Hippocampal formation (tissue), 2 donors: ENCODE results near the gene KLHL41.
"Not testable (repeated sequence)": the region's sequence is repeated elsewhere in the genome, so short reads cannot be mapped to it uniquely, and the experiment has no call there.

Experiments
- DNase-seq, 2 donors: peaks; one replicate each; lab custom pipeline; 2025; lab: John Stamatoyannopoulos, UW

The KLHL41 gene

DNA sequence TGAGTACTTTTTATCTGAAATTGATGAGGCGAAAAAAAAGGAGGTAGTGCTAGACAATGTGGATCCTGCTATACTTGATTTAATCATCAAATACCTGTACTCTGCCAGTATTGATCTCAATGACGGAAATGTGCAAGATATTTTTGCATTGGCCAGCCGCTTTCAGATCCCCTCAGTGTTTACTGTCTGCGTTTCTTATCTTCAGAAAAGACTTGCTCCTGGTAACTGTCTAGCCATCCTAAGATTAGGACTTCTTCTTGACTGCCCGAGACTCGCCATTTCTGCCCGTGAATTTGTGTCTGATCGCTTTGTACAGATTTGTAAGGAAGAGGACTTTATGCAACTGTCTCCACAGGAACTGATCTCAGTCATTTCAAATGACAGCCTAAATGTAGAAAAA, 453 bp downstream of the KLHL41 start:
- no peak for DNase-seq

DNA sequence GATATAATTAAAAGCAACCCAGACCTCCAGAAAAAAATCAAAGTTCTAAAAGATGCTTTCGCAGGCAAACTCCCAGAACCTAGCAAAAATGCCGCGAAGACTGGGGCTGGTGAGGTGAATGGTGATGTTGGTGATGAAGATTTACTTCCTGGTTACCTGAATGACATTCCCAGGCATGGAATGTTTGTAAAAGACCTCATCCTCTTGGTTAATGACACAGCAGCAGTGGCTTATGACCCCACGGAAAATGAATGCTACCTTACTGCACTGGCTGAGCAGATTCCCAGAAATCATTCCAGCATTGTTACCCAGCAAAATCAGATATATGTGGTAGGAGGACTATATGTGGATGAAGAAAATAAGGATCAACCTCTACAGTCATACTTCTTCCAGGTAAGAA, 994 bp downstream of the KLHL41 start:
- no peak for DNase-seq

DNA sequence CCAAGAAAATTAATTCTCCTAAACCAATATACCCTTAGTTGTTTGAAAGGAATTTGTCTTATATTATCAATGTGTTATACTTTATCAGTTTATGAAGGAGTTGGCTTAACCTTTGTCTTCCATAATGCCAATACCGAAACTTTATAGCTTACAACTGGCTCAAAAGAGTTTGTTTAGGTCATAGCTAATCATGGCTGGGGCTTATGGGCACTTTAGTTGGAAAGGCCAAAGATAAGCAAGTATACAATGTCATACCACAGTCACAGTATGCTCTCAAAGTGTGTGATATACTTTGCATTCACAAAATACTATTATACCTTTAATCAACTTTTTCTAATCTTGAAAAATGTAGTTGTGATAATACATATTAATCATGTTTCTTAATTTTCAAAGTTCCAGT, 2.3 kb downstream of the KLHL41 start:
- no peak for DNase-seq

DNA sequence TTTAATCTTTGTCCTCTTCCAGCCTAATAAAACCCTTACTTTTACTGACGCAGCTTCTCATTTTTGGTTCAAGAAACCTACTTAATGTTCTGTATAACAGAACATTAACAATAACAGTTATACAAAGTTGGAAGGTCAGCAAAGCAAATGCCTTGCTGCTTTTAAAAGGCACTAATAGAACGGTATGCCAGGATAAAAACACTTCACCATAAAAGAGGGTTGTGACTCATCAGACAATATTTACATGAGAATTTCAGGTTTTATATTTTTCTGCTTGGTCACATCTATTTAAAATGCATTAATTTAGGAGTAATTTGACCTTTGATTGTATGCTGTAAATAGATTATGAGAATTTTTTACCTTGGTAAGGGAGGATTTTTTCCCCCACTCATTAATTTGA, 3.0 kb downstream of the KLHL41 start:
- no peak for DNase-seq

DNA sequence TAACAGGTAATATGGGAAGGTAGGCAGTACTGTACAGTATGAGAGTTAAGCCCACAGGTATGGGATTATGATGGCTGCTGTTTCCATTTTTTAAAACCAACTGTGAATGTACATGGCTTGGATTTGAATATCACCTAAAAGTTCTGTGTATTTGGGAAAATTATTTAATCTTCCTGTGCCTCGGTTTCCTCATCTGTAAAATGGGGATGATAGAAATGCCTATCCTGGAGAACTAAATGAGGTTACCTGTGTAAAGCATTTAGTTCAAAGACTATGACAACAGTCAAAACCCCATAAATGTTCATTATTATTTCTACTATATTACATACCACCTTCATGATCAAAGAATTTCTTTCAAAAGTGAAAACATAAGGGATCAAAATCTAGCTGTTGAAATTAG, 3.6 kb downstream of the KLHL41 start:
- DNase-seq: no peak

DNA sequence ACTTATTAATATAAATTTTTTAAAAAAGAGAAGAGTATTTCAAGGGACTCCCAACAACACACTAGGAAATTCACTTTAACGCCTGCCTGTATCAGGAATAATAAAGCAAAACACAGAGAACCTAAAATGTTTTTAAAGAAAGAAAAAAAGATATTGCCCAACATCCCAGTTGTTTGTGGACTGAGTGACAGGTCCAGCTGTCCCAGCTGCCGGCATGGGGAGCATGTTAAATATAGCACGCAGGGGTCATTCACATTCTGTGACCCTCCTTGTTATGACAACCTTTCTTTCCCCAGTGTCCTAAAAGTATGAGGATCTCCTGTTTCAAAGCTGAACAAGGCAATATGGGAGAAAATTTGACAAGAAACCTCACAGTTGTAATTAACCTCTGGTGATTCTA, 4.4 kb downstream of the KLHL41 start:
- no peak for DNase-seq

DNA sequence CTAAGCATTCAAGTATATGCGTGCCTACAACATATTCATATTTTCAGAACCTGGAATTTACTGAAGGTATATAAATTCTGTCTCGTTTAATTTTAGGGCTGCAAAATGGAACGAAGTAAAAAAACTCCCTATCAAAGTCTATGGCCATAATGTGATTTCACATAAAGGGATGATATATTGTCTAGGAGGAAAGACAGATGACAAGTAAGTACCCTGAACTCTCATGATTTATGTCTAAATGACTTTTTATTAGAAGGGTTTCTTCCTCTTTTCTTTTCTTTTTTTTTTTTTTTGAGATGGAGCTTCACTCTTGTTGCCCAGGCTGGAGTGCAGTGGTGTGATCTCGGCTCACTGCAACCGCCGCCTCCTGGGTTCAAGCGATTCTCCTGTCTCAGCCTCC, 5.3 kb downstream of the KLHL41 start:
- DNase-seq: not testable (repeated sequence)

DNA sequence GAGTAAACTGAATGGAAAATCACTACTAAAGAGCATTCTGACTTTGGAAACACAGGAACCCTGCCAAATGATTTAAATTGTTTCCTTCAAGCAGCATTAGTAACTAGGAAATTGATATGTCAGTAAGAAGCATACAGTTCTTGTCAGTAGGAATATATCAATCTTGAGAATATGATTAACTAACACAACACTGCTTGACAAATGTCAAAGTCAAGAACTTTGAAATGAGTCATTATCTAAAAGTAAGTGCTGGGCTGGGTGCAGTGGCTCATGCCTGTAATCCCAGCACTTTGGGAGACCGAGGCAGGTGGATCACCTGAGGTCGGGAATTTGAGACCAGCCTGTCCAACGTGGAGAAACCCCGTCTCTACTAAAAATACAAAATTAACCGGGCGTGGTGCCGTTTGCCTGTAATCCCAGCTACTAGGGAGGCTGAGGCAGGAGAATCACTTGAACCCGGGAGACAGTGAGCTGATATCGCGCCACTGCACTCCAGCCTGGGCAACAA, 7.0 kb downstream of the KLHL41 start:
- not testable (repeated sequence) for DNase-seq

DNA sequence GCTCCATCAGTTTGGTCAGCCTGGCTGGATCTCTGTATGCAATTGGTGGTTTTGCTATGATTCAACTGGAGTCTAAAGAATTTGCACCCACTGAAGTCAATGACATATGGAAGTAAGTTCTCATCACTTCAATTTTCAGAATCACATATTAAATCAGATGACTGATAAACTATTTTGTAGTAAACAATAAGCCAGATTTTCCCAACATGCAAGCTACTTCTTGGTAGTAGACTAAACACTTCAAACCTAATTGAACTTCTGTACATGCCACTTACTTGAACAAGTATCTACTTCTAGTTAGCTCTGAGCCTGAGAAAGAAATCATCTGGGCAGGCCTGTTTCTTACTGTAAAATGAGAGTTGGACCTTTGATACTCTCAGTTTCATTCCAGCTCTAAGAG, 11.4 kb downstream of the KLHL41 start:
- DNase-seq: no peak

DNA sequence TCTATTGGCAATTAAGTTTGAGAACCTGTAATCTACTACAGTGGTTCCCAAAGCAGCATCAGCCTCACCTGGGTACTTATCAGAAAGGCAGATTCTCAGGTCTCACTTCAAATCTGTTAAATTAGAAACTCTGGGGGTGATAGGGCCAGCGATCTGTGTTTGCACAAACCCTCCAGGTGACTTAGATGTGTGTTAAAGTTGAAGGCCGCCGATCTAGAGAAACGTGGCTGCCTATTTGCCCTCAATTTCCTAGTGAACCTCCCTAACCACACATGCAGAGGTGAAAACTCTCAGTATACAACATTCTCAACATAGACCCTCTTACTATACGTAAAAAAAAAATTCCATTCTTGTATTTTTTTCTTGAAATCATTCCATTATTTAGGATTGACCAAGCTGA, 14.2 kb downstream of the KLHL41 start:
- no peak for DNase-seq

DNA sequence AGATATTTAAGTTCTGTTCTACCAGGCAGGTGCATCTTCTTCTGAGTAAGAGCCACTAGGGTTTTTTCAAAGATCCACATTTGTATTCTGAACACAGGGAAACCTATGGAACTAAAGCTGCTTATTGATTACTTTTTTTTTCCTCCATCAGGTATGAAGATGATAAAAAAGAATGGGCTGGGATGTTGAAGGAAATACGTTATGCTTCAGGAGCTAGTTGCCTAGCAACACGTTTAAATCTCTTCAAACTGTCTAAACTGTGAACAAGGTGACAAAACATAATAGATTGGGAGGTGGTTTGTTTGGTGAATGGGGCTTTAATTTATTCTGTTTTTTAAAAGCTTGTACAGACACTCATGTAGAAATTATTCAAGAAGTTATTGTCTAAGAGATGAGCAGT, 15.9 kb downstream of the KLHL41 start:
- no peak for DNase-seq

DNA sequence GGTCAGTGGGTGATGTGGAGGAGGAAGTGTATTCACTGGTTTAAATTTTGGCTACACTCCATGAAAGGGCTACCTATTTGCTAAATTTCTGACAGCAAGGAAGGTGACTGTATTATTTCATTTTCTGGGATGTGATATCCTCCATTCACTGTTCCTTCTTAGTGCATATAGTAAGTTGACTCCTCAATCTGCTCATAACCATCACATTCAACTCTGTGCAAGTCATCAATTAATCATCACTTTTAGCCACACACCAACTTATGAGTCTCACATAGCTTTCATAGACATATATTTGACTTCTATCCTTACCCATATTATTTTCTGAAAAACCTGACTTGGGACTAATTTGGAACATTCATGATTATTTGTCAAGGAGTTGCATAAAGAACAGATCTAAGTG, 16.9 kb downstream of the KLHL41 start:
- no peak for DNase-seq

DNA sequence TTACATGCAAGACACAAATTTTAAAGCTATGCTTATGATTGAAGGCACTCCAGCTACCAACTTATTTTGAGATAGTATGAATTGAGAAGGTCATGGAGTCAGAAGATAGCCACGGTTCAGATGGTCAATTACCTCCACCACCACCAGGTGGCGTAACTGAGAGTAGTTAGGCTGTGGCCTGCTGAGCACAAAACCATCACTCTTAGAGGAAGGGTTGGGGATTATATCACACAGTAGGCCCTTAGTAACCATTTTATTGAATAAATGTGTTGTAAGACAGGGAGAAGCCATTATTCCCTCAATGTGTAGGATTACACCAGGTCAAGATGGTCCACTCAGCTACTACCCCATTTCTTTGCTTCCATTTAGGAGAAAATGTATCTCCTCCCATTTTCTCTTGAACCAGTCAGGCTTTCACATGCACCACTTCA, 18.8 kb downstream of the KLHL41 start:
- DNase-seq: peak in 1 of 2 donors; percentile 6

DNA sequence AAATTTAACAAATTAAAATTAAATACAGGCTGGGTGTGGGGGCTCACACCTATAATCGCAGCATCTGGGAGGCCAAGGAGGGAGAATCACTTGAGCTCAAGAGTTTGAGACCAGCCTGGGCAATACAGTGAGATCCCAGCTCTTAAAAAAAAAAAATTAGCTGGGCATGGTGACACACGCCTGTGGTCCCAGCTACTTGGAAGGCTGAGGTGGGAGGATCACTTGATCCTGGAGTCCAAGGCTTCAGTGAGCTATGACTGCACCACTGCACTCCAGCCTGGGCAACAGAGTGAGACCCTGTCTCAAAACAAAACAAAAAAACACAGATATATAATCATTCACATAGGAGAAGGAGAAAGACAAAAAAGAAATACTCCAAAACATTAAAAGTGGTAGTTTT, 30.0 kb downstream of the KLHL41 start:
- DNase-seq: not testable (repeated sequence)

DNA sequence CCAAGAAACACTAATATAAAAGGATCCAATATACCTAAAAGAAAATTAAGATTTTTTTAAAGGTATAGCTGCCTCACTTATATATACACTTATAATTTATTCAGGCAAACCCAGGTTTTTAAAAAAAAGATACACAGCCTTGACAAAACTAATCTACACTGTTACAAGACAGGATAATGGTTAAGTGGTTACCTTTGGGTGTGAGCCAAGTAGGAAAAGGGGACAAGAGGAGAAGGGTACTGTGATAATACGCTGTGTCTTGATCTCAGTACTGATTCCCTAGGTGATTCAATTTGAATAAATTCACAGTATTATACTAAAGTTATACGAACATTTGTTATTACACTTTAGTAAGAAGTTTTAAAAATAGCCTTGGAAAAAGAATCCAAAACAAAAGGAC, 30.6 kb downstream of the KLHL41 start:
- DNase-seq: no peak

DNA sequence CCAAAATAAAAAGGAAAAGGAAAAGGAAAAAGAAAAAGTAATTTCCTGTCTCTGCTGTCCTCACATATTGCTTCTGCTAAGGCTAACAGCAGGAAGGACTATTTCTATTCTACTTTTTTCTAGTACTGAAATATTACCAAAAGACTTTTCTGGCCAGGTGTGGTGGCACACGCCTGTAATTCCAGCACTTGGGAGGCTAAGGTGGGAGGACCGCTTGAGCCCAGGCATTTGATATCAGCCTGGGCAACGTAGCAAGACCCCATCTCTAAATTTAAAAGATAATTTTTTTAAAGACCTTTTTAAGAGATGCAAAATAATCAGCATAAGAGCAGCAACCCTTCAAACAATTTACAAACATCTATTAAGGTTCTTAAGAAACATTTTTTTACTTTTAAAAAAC, 32.9 kb downstream of the KLHL41 start:
- DNase-seq: no peak

DNA sequence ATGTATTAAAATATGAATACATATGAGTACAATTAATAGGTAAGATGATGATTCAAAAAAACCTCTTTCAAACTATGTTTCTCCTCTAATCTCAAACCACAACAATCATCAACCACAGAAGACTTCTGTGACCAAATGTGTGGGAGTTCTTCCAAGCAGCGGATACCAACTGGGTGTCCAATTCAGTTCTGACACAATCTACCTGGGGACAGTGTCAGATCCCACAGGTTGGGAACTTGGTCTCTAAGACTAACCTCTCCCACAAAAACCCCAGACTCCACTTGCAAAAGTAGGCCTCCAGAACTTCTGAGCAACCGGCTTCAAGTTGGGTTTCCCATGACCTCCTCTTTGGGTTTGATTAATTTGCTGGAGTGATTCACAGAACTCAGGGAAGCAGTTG, 37.3 kb downstream of the KLHL41 start:
- no peak for DNase-seq

DNA sequence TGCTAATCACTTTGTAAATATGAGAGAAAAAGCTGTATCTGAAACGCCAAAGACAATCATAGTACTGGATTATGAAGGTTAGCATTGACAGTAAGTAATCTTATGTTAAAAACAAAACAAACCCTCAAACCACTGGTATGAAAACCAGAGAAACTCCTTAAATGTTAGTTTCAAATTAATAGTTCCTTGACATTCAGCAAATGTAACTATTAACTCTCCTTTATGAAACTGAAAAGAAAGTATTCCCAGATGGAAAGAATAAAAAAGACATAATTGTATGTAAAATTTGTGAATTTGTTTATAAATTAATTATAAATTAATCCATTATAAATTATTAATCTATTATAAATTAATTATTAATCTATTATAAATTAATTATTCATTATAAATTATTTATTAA, 51.9 kb downstream of the KLHL41 start:
- no peak for DNase-seq

DNA sequence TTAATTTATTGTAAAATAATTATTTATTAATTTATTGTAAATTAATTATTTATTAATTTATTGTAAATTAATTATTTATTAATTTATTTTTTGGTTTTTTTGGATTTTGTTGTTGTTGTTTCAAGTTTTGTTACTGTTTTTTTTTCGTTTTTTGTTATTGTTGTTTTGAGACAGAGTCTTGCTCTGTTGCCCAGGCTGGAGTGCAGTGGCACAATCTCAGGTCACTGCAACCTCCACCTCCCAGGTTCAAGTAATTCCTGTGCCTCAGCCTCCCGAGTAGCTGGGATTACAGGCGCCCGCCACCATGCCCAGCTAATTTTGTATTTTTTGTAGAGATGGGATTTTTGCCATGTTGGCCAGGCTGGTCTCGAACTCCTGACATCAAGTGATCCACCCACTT, 52.6 kb downstream of the KLHL41 start:
- not testable (repeated sequence) for DNase-seq

DNA sequence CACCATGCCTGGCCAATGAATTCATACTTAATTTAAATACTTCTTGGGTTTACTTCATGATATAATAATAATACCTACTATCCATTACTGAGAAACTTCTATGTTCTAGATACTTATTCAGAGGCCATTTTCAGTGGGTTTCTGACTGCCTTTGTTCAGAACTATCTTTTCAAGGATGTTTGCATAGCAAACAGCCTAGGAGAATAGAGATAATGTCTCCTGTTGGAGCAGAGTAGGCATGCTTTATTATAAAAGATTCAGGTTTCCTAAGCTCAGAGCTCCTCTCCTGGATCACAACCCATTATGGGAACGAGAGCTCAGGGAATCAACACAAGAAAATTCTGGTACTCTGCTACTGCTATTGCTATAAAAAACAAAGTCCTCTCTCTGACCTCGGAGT, 53.0 kb downstream of the KLHL41 start:
- no peak for DNase-seq

DNA sequence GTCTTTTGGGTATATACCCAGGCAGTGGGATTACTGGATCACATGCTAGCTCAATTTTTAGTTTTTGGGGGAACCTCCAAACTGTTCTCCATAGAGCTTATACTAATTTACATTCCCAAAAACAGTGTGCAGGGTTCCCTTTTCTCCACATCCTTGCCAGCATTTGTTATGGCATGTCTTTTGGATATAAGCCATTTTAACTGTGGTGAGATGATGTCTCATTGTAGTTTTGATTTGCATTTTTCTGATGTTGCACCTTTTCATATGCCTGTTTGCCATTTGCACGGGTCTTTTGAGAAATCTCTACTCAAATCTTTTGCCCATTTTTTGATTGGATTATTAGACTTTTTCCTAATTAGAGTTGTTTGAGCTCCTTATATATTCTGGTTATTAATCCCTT, 56.2 kb downstream of the KLHL41 start:
- no peak for DNase-seq

DNA sequence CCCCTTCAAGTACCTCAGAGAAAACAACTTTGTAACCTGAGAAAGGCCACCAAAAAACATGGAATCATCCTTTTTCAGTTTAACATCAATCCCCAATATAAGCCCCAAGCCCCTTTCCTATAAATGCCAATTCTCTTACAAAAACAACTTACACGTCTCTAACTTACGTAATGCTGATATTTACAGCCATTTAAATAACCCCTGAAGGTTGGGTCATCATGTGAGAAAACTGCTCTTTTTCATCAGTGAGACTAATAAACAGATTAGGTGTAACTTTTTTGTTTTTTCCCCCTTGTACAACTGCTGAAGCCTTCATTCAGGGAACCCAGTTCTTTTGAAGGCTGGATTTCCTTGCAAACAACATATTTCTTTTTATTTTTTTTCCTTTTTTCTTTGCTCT, 60.4 kb downstream of the KLHL41 start:
- DNase-seq: no peak

DNA sequence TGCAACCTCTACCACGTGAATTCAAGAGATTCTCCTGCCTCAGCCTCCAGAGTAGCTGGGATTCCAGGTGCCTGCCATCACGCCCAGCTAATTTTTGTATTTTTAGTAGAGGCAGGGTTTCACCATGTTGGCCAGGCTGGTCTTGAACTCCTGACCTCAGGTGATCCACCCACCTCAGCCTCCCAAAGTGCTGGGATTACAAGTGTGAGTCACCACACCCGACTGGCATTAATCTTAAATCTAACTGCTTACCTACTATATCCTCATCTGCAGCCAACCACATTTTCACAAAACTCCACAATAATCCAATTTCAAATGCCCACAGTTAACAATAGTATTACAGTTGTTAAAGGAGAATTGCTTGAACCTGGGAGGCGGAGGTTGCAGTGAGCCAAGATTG, 61.2 kb downstream of the KLHL41 start:
- DNase-seq: not testable (repeated sequence)

DNA sequence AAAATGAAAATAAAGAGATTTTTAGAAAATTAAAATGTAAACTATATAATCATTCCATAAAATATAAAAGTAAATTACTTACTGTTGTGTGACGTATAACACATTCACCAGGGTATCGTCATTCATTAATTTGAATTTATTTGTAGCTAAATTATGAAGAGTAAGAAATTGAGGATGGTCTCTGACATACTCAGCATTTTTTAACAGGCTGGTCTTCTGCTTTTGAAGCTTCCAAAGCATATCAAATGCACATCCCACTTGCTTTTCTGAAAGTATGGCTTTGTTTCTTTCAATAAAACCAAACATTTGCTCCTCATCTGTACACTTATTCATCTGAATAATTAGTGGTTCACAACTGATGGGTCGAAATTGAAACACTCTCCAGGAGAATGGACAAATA, 62.1 kb downstream of the KLHL41 start:
- no peak for DNase-seq

DNA sequence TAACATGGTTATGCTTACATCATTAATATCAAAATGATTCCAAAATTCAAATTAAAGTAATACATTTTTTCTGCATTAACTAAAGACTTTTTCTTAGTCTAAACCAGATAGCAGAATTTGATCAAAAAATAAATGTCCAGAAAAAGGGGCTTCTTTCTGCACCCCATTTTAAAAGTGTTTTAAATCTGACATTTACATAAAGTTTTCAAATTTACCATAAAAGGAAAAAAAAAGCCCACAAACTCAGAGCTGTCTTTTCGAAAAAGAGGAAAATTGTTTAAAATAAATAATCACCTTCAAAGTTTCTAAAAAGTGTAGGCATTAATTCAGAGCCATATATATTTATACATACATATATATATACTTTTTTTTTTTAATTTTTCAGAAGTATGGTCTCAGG, 62.7 kb downstream of the KLHL41 start:
- no peak for DNase-seq
